GM19099 (cell line): ENCODE measurements around the gene CAMP.

Experiments used
- POLR2A ChIP-seq: IDR thresholded peaks from 3 replicates; pipeline ENCODE4 v1.6.1; 2011; ENCODE audit warnings: low read depth; ENCODE audit not compliant: insufficient read length; ENCODE audit errors: extremely low read depth

CAMP gene

DNA sequence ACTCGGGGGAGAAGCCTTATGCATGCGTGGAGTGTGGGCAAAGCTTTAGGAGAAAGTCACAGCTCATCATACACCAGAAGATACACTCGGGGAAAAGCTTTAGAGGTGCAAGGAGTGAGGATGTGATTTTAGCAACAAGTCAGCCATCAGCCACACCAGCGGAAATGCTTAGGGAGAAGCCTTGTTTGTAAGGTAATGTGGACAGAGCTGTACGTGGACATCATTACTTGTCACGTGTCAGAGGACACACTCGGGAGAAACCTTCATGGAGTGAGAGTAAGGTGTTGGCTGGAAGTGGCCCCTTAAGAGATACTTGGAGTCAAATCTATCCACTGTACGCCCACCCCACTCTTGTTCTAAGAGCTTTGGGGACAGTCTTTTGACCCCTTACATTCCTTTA lies 46.3 kb downstream of the CAMP start:
- TF ChIP-seq POLR2A: no peak

DNA sequence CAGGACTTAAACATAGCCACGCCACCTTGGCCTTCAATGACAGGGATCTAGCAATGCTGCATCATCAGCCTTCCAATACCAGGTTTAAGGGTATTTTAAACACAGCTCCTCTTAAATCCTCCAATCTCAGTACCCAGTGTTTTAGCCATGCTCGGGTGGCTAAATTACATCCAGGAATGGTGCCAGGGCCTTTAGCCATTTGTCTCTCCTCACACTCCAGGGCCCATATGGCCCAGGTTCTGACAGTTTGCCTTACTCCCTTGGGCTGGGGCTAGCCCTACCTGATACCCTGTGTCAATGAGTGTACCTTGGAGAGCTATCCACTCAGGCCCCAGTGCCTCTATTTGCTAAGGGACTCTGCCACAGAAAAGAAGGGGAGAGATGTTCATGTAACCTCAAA lies 47.0 kb downstream of the CAMP start:
- TF ChIP-seq POLR2A: no peak

DNA sequence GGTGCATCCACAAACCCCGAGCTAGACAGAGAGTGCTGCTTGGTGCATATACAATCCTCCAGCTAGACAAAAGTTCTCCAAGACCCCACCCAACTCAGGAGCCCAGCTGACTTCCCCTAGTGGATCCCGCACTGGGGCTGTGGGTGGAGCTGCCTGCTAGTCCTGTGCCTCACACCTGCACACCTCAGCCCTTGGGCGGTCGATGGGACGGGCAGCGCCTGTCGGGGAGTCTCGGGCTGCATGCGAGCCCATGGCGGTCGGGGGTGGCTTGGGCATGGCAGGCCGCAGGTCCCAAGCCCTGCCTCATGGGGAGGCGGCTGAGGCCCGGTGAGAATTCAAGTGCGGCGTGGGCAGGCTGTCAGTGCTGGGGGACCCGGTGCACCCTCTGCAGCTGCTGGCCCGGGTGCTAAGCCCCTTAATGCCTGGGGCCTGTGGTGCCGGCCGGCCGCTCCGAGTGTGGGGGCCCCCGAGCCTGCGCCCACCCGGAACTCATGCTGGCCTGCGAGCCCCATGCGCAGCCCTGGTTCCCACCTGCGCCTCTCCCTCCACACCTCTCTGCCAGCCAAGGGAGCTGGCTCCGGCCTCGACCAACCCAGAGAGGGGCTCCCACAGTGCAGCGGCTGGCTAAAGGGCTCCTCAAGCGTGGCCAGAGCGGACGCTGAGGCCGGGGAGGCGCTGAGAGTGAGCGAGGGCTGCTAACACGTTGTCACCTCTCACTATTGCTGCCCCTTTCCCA lies 48.6 kb downstream of the CAMP start:
- no peak for TF ChIP-seq POLR2A

DNA sequence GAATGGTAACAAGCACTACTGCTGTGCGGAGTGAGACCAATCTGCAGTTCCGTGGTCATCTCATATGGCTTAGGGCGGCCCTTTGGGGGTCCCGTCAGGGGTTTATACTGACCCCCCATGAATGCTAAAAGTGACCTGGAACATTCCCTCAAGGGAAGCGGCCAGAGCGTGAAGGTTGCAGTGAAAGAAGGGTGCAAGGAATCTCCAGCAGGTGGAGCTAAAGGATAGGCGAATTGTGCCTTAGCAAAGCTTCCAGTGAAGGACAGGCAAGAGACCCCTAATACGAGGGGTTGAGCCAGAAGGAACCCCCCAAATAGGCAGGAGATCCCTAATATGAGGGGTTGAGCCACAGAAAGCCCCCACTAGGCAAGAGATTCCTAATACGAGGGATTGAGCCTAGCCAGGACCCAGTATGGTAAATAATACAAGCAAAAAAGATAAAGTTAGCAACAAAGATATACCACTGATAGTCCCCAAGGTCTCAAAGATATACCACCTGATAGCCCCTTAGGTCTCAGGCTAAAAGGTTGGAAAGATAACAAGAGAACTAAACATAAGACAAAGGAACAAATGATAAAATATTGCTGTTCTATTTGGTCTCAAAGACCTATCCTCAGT lies 50.4 kb downstream of the CAMP start:
- TF ChIP-seq POLR2A: no peak

DNA sequence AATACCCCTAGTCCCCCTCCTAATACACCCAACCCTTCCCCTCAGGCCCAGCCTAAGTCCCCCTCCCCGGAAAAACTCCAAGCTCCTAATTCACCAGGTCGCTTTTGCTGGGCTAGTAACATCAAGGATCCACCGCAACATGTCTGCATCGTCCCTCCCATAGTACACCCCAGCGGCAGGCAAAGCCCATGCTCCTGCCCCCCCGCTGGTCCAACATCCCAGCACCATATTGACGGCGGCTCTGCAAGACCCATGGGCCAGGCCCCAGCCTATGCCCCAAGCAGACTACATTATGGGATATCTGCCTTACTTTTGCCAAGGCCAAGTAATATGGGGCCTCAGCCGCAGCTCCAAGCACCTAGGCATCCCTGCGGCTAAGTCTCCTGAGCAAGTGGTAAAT lies 51.2 kb downstream of the CAMP start:
- no peak for TF ChIP-seq POLR2A
